ENCODE measurements around the gene ARMC7. TPM values are rescaled to one million over a fixed set of nuclear protein-coding genes. Genes with fewer than 3 reads are reported as not detected.

The ARMC7 gene
- total RNA-seq, 1 experiment from 2014 or later, result 43.2 TPM

- H3K9me3 ChIP-seq (ENCODE audit: control insufficient read depth in 1 of 2, insufficient read depth in 1 of 2, low read depth in 1 of 2, low read length in 2 of 2), result no peaks in the 10 kb centered on the region
- H2AFZ ChIP-seq (ENCODE audit: low read depth, low read length, poor library complexity, severe bottlenecking), result no peak overlapping the region
- POLR2A ChIA-PET, result no interaction called here
- no peaks in the 10 kb centered on the region for H3K27me3 ChIP-seq (ENCODE audit: insufficient read depth, low read length)
- peaks cover 53% of the 10 kb centered on the region for H3K79me2 ChIP-seq (ENCODE audit: insufficient read depth, low read length)
- H3K36me3 ChIP-seq (ENCODE audit: control insufficient read depth in 1 of 2, insufficient read depth in 2 of 2, low read length in 2 of 2), result peaks cover 53 to 62% of the 10 kb centered on the region in 2 experiments
- H3K4me1 ChIP-seq (ENCODE audit: control insufficient read depth in 1 of 2, insufficient read depth in 2 of 2, low read length in 2 of 2), result peaks cover 5 to 20% of the 10 kb centered on the region in 2 experiments; a peak in 3 of 4 replicates
- DNase-seq (ENCODE audit: low read depth, low spot score), result no peak
- no peaks in the 10 kb centered on the region for H3K9me2 ChIP-seq (ENCODE audit: insufficient read depth)
- no peak for TF ChIP-seq EZH2 (IDR thresholded peaks at IDR 0.05)
- no peak for TF ChIP-seq YY1 (IDR thresholded peaks at IDR 0.05; ENCODE audit: extremely low read depth, insufficient replicate concordance, low read depth, low read length)
- TF ChIP-seq ELF1 (IDR thresholded peaks at IDR 0.05; ENCODE audit: borderline replicate concordance, low read depth), result no peak
- no peak for TF ChIP-seq EGR1 (IDR thresholded peaks at IDR 0.05; ENCODE audit: low read depth)
- TF ChIP-seq FOSL1 (IDR thresholded peaks at IDR 0.05; ENCODE audit: low read depth), result no peak
- H3K4me3 ChIP-seq (replicated peaks in 1 of 2; ENCODE audit: low read depth in 1 of 2, low read length in 2 of 2), result no peak overlapping the region
- H3K27ac ChIP-seq (ENCODE audit: low read depth, low read length), result no peak overlapping the region
- no TSS peak for BruUV-seq (replicated peaks)
- no peak overlapping the region for H3K4me2 ChIP-seq (ENCODE audit: low read length)
- peaks cover 9% of the 10 kb centered on the region; the same call in 1 of the 2 replicates for H4K20me1 ChIP-seq (ENCODE audit: insufficient read depth)
- intact Hi-C loops (cut with micrococcal nuclease), result no loop called here
- no peak for ATAC-seq
- RAD21 ChIA-PET (ENCODE audit: low non-redundant PET in 1 of 2, low total read pairs in 2 of 2, uncharacterized antibody in 2 of 2, unreplicated experiment in 2 of 2), result no interaction called here
- no peak overlapping the region for H3K9ac ChIP-seq (ENCODE audit: low read length)
- CTCF ChIA-PET, result no interaction called here
Measured at GRCh38 chr17:75138519-75138918, 28.8 kb downstream of the ARMC7 start.

GRCh38 chr17:75142236-75142971 is 32.6 kb downstream of the ARMC7 start:
- ATAC-seq (no peak), DNase-seq (ENCODE audit: low read depth, low spot score) (no peak)
- Histone ChIP-seq H3K4me1 (ENCODE audit: control insufficient read depth in 1 of 2, insufficient read depth in 2 of 2, low read length in 2 of 2) (no peaks in the 10 kb centered on the region), H3K4me3 (replicated peaks in 1 of 2; ENCODE audit: low read depth in 1 of 2, low read length in 2 of 2) (no peak overlapping the region), H3K79me2 (ENCODE audit: insufficient read depth, low read length) (peaks cover 92% of the 10 kb centered on the region), H3K9me3 (ENCODE audit: control insufficient read depth in 1 of 2, insufficient read depth in 1 of 2, low read depth in 1 of 2, low read length in 2 of 2) (no peaks in the 10 kb centered on the region), H3K27ac (ENCODE audit: low read depth, low read length) (no peak overlapping the region), H3K36me3 (ENCODE audit: control insufficient read depth in 1 of 2, insufficient read depth in 2 of 2, low read length in 2 of 2) (peaks cover 80 to 86% of the 10 kb centered on the region in 2 experiments), H4K20me1 (ENCODE audit: insufficient read depth) (peaks cover 15% of the 10 kb centered on the region), H2AFZ (ENCODE audit: low read depth, low read length, poor library complexity, severe bottlenecking) (no peak overlapping the region), H3K9ac (ENCODE audit: low read length) (no peak overlapping the region), H3K27me3 (ENCODE audit: insufficient read depth, low read length) (no peaks in the 10 kb centered on the region), H3K4me2 (ENCODE audit: low read length) (no peak overlapping the region), H3K9me2 (ENCODE audit: insufficient read depth) (no peaks in the 10 kb centered on the region)
- intact Hi-C loops (cut with micrococcal nuclease), result no loop called here
- RAD21 ChIA-PET (ENCODE audit: low non-redundant PET in 1 of 2, low total read pairs in 2 of 2, uncharacterized antibody in 2 of 2, unreplicated experiment in 2 of 2), result no interaction called here
- no TSS peak for BruUV-seq (replicated peaks)
- CTCF ChIA-PET, result no interaction called here
- no peak for TF ChIP-seq SRF (IDR thresholded peaks at IDR 0.05; ENCODE audit: low read depth)
- TF ChIP-seq, protein P1, sequence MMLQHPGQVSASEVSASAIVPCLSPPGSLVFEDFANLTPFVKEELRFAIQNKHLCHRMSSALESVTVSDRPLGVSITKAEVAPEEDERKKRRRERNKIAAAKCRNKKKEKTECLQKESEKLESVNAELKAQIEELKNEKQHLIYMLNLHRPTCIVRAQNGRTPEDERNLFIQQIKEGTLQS (IDR thresholded peaks at IDR 0.05), result no peak
- TF ChIP-seq ZNF274 (IDR thresholded peaks at IDR 0.05; ENCODE audit: low read depth, low read length), result no peak
- no peak for TF ChIP-seq EGR1 (IDR thresholded peaks at IDR 0.05; ENCODE audit: low read depth)
- TF ChIP-seq RAD21 (IDR thresholded peaks at IDR 0.05; ENCODE audit: low read depth), result no peak
- TF ChIP-seq, protein P2, sequence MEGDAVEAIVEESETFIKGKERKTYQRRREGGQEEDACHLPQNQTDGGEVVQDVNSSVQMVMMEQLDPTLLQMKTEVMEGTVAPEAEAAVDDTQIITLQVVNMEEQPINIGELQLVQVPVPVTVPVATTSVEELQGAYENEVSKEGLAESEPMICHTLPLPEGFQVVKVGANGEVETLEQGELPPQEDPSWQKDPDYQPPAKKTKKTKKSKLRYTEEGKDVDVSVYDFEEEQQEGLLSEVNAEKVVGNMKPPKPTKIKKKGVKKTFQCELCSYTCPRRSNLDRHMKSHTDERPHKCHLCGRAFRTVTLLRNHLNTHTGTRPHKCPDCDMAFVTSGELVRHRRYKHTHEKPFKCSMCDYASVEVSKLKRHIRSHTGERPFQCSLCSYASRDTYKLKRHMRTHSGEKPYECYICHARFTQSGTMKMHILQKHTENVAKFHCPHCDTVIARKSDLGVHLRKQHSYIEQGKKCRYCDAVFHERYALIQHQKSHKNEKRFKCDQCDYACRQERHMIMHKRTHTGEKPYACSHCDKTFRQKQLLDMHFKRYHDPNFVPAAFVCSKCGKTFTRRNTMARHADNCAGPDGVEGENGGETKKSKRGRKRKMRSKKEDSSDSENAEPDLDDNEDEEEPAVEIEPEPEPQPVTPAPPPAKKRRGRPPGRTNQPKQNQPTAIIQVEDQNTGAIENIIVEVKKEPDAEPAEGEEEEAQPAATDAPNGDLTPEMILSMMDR (IDR thresholded peaks at IDR 0.05 in 2 of 3, conservative IDR thresholded peaks at IDR 0.05 in 1 of 3; ENCODE audit: borderline replicate concordance in 1 of 3, insufficient read depth in 1 of 3, low read depth in 2 of 3, low read length in 2 of 3), result no peak
- TF ChIP-seq ZFX (IDR thresholded peaks at IDR 0.05), result no peak
- no peak for TF ChIP-seq FOSL1 (IDR thresholded peaks at IDR 0.05; ENCODE audit: low read depth)
- no peak for TF ChIP-seq TCF7L2 (IDR thresholded peaks at IDR 0.05; ENCODE audit: borderline replicate concordance, extremely low read depth, insufficient read depth, insufficient read length)
- TF ChIP-seq MAX (IDR thresholded peaks at IDR 0.05), result no peak
- POLR2A ChIA-PET, result interaction anchor here (0.6 kb wide), 2 partner anchors 53 to 66 kb away, joined by 3 to 4 read pairs; no protein-coding TSS in a partner anchor

All from HCT116 (cell line).